ENCODE results near the gene PRSS50.
"Not testable (repeated sequence)": the region's sequence is repeated elsewhere in the genome, so short reads cannot be mapped to it uniquely, and the experiment has no call there.

PRSS50 gene

GRCh38 chr3:46717447-46718231, at the start of gene PRSS50:
Gene PRSS50 (minus strand): TSS chr3:46717869. CDS start chr3:46717824, 45 bp downstream.
- no peak for DNase-seq

GRCh38 chr3:46764206-46764605, 46.5 kb upstream of the PRSS50 start:
- DNase-seq: no peak

GRCh38 chr3:46763178-46763577, 45.5 kb upstream of the PRSS50 start:
- DNase-seq: no peak

GRCh38 chr3:46759239-46760167, 41.8 kb upstream of the PRSS50 start:
- no peak for DNase-seq

GRCh38 chr3:46756642-46757041, 39.0 kb upstream of the PRSS50 start:
- DNase-seq: no peak

- DNase-seq: no peak
Observed at GRCh38 chr3:46755646-46756045, 38.0 kb upstream of the PRSS50 start.

- DNase-seq: not testable (repeated sequence)
Observed at GRCh38 chr3:46753127-46753526, 35.5 kb upstream of the PRSS50 start.

GRCh38 chr3:46750555-46751038, 32.9 kb upstream of the PRSS50 start:
- DNase-seq: no peak

GRCh38 chr3:46749129-46749528, 31.5 kb upstream of the PRSS50 start:
- no peak for DNase-seq

GRCh38 chr3:46748170-46748569, 30.5 kb upstream of the PRSS50 start:
- DNase-seq: no peak

GRCh38 chr3:46746711-46747110, 29.0 kb upstream of the PRSS50 start:
- no peak for DNase-seq

- no peak for DNase-seq
Observed at GRCh38 chr3:46742992-46743585, 25.4 kb upstream of the PRSS50 start.

GRCh38 chr3:46739565-46739964, 21.9 kb upstream of the PRSS50 start:
- DNase-seq: not testable (repeated sequence)

GRCh38 chr3:46737329-46737731, 19.7 kb upstream of the PRSS50 start:
- DNase-seq: no peak

GRCh38 chr3:46736006-46736872, 18.6 kb upstream of the PRSS50 start:
- no peak for DNase-seq

GRCh38 chr3:46734773-46735172, 17.1 kb upstream of the PRSS50 start:
- no peak for DNase-seq

- DNase-seq: no peak
Observed at GRCh38 chr3:46733026-46733800, 15.5 kb upstream of the PRSS50 start.

GRCh38 chr3:46731795-46732194, 14.1 kb upstream of the PRSS50 start:
- no peak for DNase-seq

GRCh38 chr3:46730819-46731218, 13.2 kb upstream of the PRSS50 start:
- no peak for DNase-seq

GRCh38 chr3:46729038-46729437, 11.4 kb upstream of the PRSS50 start:
- no peak for DNase-seq

- no peak for DNase-seq
Observed at GRCh38 chr3:46725621-46726314, 8.1 kb upstream of the PRSS50 start.

Data from NCI-H446 (cell line).